Measurements from ENCODE around the gene ANKRD44.

GRCh38 chr2:197011801-197012641 lies 298.6 kb downstream of the ANKRD44 start:
- no peak for TF ChIP-seq SUZ12 (IDR thresholded peaks at IDR 0.05; ENCODE audit: extremely low read depth, insufficient read depth, insufficient read length)
- no peak for TF ChIP-seq ZNF274 (IDR thresholded peaks at IDR 0.05; ENCODE audit: low read depth, low read length)
- no peak for TF ChIP-seq YY1 (IDR thresholded peaks at IDR 0.05; ENCODE audit: insufficient read depth, insufficient read length)
